Ishikawa (cell line): Measurements from ENCODE around the gene TLE3.

Experiments used
- CEBPB ChIP-seq: IDR thresholded peaks from 2 replicates; pipeline ENCODE4 v1.6.1; 2012
- EGR1 ChIP-seq: IDR thresholded peaks from 2 replicates; pipeline ENCODE4 v1.6.1; 2012
- RAD21 ChIP-seq: IDR thresholded peaks from 2 replicates; pipeline ENCODE4 v1.6.1; 2012; ENCODE audit warnings: low read depth
- REST ChIP-seq: IDR thresholded peaks from 2 replicates; pipeline ENCODE4 v1.6.1; 2012; ENCODE audit warnings: low read depth, mild to moderate bottlenecking

- TF ChIP-seq EGR1 (no peak), RAD21 (no peak), CEBPB (no peak), REST (no peak)
Observed at GRCh38 chr15:70147178-70147760, 49.6 kb upstream of the TLE3 start.
